ENCODE measurements around the gene LRRC9. TPM values are rescaled to one million over a fixed set of nuclear protein-coding genes. Genes with fewer than 3 reads are reported as not detected.

LRRC9 gene
- total and polyA plus RNA-seq, 11 donors = 0.01 to 0.66 (median 0.48) TPM; not detected in 7

GRCh38 chr14:60067882-60068281, 147.9 kb downstream of the LRRC9 start:
- H3K36me3 ChIP-seq = no peaks in the 10 kb centered on the region
- ATAC-seq = no peak
- no peak overlapping the region for H3K27ac ChIP-seq
- TF ChIP-seq POLR2A (IDR thresholded peaks at IDR 0.05) = no peak
- TF ChIP-seq, protein P1, sequence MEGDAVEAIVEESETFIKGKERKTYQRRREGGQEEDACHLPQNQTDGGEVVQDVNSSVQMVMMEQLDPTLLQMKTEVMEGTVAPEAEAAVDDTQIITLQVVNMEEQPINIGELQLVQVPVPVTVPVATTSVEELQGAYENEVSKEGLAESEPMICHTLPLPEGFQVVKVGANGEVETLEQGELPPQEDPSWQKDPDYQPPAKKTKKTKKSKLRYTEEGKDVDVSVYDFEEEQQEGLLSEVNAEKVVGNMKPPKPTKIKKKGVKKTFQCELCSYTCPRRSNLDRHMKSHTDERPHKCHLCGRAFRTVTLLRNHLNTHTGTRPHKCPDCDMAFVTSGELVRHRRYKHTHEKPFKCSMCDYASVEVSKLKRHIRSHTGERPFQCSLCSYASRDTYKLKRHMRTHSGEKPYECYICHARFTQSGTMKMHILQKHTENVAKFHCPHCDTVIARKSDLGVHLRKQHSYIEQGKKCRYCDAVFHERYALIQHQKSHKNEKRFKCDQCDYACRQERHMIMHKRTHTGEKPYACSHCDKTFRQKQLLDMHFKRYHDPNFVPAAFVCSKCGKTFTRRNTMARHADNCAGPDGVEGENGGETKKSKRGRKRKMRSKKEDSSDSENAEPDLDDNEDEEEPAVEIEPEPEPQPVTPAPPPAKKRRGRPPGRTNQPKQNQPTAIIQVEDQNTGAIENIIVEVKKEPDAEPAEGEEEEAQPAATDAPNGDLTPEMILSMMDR (IDR thresholded peaks at IDR 0.05) = no peak
- H3K4me1 ChIP-seq = no peaks in the 10 kb centered on the region
- intact Hi-C loops (cut with DNase I) = loop anchor here in 7 of 10 donors (2.0 to 10.0 kb wide), 6 partner anchors 99 to 497 kb away; partner anchors contain the start of genes C14orf39 (in 1 of the 7) and DHRS7 (in 1 of the 7)
- no peaks in the 10 kb centered on the region for H3K9me3 ChIP-seq
- no peaks in the 10 kb centered on the region for H3K27me3 ChIP-seq
- WGBS, 4 donors = 89 to 95% (median 91%) methylated on average over 1 of the region's 1 CpG
- no peak for DNase-seq
- H3K4me3 ChIP-seq = no peak overlapping the region

- no peaks in the 10 kb centered on the region for H3K27me3 ChIP-seq
- no peak overlapping the region for H3K4me3 ChIP-seq
- no peaks in the 10 kb centered on the region for H3K36me3 ChIP-seq
- no peak for DNase-seq
- TF ChIP-seq, protein P1 (IDR thresholded peaks at IDR 0.05) = no peak
- TF ChIP-seq POLR2A (IDR thresholded peaks at IDR 0.05) = no peak
- ATAC-seq = no peak
- H3K27ac ChIP-seq = no peak overlapping the region
- H3K4me1 ChIP-seq = no peaks in the 10 kb centered on the region
- intact Hi-C loops (cut with DNase I) = loop anchor here in 1 of 10 donors (10.0 kb wide), 1 partner anchor 165 kb away; the partner anchor contains the start of gene PPM1A
- H3K9me3 ChIP-seq = peaks cover 0 to 17% (median 0%) of the 10 kb centered on the region in 12 donors
These were observed 159.8 kb downstream of the LRRC9 start for GRCh38 chr14:60079723-60080122.

DNA sequence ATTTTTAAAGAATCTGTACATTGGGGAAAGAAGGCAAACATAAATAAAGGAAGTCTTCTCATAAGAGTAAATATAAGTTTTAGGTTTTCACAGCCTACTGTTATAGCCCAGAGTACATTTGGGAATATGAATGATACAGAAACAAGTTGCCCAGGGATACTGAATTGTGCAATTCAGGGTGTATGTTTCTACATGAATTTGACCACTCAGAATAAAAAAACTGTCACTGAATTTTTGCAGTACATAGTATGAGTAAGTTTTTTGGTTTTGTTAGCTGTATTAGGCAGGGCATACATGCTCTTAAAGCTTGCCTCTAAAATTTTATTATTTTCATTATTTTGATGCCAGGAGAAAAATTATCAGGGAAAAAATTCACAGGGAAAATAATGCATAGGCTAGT, 165.1 kb downstream of the LRRC9 start:
- intact Hi-C loops (cut with DNase I) = loop anchor here in 1 of 10 donors (10.0 kb wide), 1 partner anchor 160 kb away; the partner anchor contains the start of gene PPM1A
- H3K4me3 ChIP-seq = no peak overlapping the region
- H3K36me3 ChIP-seq = no peaks in the 10 kb centered on the region
- TF ChIP-seq, protein P1 (IDR thresholded peaks at IDR 0.05) = no peak
- no peak for TF ChIP-seq POLR2A (IDR thresholded peaks at IDR 0.05)
- ATAC-seq = no peak
- H3K9me3 ChIP-seq = no peaks in the 10 kb centered on the region
- DNase-seq = no peak
- peaks cover 0 to 6% (median 0%) of the 10 kb centered on the region in 12 donors for H3K4me1 ChIP-seq
- H3K27me3 ChIP-seq = no peaks in the 10 kb centered on the region
- no peak overlapping the region for H3K27ac ChIP-seq

DNA sequence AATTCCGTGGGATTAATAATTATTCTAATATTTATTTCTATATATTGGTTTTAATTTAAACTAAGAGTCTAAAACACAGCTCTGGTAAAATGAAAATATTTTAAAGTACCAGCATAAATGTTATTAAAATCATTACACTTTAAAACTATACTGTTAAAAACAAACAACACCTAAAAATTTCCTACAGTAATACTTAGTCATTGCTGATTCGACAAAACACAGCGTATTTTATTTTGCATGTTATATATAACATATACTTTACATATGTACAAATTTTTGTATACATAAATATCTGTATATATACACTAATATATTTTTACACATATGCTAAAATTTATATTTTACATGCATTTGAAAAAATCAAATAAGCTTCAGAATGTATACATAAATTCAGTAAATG, 165.7 kb downstream of the LRRC9 start:
- Histone ChIP-seq H3K4me1 (peaks cover 0 to 12% (median 0%) of the 10 kb centered on the region in 12 donors), H3K4me3 (no peak overlapping the region), H3K36me3 (no peaks in the 10 kb centered on the region), H3K27me3 (no peaks in the 10 kb centered on the region), H3K27ac (no peak overlapping the region), H3K9me3 (no peaks in the 10 kb centered on the region)
- 95 to 98% (median 97%) methylated on average over 3 of the region's 3 CpGs for WGBS, 4 donors
- TF ChIP-seq POLR2A (IDR thresholded peaks at IDR 0.05) = no peak
- TF ChIP-seq, protein P1 (IDR thresholded peaks at IDR 0.05) = no peak
- intact Hi-C loops (cut with DNase I) = loop anchor here in 1 of 10 donors (10.0 kb wide), 1 partner anchor 159 kb away; the partner anchor contains the start of gene PPM1A
- no peak for DNase-seq
- ATAC-seq = no peak

All from heart left ventricle (tissue), 16 donors.